ENCODE data around the gene FHOD3. TPM values are rescaled to one million over a fixed set of nuclear protein-coding genes. Genes with fewer than 3 reads are reported as not detected.

Gene FHOD3
- total RNA-seq, 4 donors from 2014 or later = 15.6 to 25.9 (median 21.6) TPM

- H3K36me3 ChIP-seq = no peaks in the 10 kb centered on the region
- no peak overlapping the region for H3K27ac ChIP-seq
- no peaks in the 10 kb centered on the region for H3K27me3 ChIP-seq
- no peaks in the 10 kb centered on the region for H3K4me1 ChIP-seq
- DNase-seq (ENCODE audit: low spot score in 2 of 2) = no peak
- no peak overlapping the region for H3K4me3 ChIP-seq
- H3K9me3 ChIP-seq = peaks cover 0 to 20% (median 0%) of the 10 kb centered on the region in 4 donors
- TF ChIP-seq, protein P1, sequence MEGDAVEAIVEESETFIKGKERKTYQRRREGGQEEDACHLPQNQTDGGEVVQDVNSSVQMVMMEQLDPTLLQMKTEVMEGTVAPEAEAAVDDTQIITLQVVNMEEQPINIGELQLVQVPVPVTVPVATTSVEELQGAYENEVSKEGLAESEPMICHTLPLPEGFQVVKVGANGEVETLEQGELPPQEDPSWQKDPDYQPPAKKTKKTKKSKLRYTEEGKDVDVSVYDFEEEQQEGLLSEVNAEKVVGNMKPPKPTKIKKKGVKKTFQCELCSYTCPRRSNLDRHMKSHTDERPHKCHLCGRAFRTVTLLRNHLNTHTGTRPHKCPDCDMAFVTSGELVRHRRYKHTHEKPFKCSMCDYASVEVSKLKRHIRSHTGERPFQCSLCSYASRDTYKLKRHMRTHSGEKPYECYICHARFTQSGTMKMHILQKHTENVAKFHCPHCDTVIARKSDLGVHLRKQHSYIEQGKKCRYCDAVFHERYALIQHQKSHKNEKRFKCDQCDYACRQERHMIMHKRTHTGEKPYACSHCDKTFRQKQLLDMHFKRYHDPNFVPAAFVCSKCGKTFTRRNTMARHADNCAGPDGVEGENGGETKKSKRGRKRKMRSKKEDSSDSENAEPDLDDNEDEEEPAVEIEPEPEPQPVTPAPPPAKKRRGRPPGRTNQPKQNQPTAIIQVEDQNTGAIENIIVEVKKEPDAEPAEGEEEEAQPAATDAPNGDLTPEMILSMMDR (IDR thresholded peaks at IDR 0.05) = no peak
- no peak for TF ChIP-seq POLR2A (IDR thresholded peaks at IDR 0.05)
- no peak for TF ChIP-seq EP300 (IDR thresholded peaks at IDR 0.05)
- WGBS, 2 donors = 90 to 93% methylated on average over 2 of the region's 2 CpGs
These were observed 18.7 kb downstream of the FHOD3 start for GRCh38 chr18:36316246-36316645.

GRCh38 chr18:36321658-36322407 lies 24.3 kb downstream of the FHOD3 start:
- WGBS, 2 donors = 69 to 75% methylated on average over 10 of the region's 10 CpGs
- no peak for DNase-seq (ENCODE audit: low spot score in 2 of 2)
- H3K27ac ChIP-seq = no peak overlapping the region
- no peaks in the 10 kb centered on the region for H3K27me3 ChIP-seq
- no peak for TF ChIP-seq EP300 (IDR thresholded peaks at IDR 0.05)
- no peak for TF ChIP-seq POLR2A (IDR thresholded peaks at IDR 0.05)
- TF ChIP-seq, protein P1 (IDR thresholded peaks at IDR 0.05) = no peak
- no peaks in the 10 kb centered on the region for H3K4me1 ChIP-seq
- H3K36me3 ChIP-seq = no peaks in the 10 kb centered on the region
- H3K9me3 ChIP-seq = peaks cover 0 to 20% (median 0%) of the 10 kb centered on the region in 4 donors
- no peak overlapping the region for H3K4me3 ChIP-seq

- H3K36me3 ChIP-seq = no peaks in the 10 kb centered on the region
- H3K4me3 ChIP-seq = no peak overlapping the region
- no peak for DNase-seq (ENCODE audit: low spot score in 2 of 2)
- H3K9me3 ChIP-seq = peaks cover 0 to 20% (median 0%) of the 10 kb centered on the region in 4 donors
- TF ChIP-seq POLR2A (IDR thresholded peaks at IDR 0.05) (no peak), EP300 (IDR thresholded peaks at IDR 0.05) (no peak)
- TF ChIP-seq, protein P1 (IDR thresholded peaks at IDR 0.05) = no peak
- H3K27me3 ChIP-seq = no peaks in the 10 kb centered on the region
- H3K4me1 ChIP-seq = no peaks in the 10 kb centered on the region
- H3K27ac ChIP-seq = no peak overlapping the region
- 67 to 100% methylated on average over 1 of the region's 1 CpG for WGBS, 2 donors
These were observed 24.9 kb downstream of the FHOD3 start for GRCh38 chr18:36322408-36322728.

DNA sequence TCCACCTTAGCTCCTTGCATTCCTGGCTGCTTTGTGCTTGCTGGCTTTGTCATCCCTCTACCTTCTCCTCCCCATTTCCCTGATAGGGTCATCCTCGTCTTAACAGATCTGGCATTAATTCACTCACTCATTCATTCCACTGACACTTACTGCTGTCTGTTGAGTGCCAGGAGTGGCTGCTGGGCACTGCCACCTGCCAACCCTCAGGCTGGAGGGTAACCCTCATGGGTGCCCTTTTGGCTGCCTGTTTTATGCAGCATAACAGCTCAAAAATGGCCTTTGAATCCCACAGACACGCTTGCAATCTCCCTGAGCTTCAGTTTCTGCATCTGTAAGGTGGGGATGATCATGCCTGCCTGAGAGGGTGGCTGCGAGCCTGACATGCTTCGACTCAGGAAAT lies 25.2 kb downstream of the FHOD3 start:
- Histone ChIP-seq H3K9me3 (peaks cover 0 to 20% (median 0%) of the 10 kb centered on the region in 4 donors), H3K27ac (no peak overlapping the region), H3K36me3 (no peaks in the 10 kb centered on the region), H3K4me1 (no peaks in the 10 kb centered on the region), H3K4me3 (no peak overlapping the region), H3K27me3 (no peaks in the 10 kb centered on the region)
- 73 to 87% methylated on average over 4 of the region's 4 CpGs for whole genome bisulfite sequencing, 2 donors
- TF ChIP-seq, protein P1 (IDR thresholded peaks at IDR 0.05) = no peak
- TF ChIP-seq EP300 (IDR thresholded peaks at IDR 0.05) (no peak), POLR2A (IDR thresholded peaks at IDR 0.05) (no peak)
- DNase-seq (ENCODE audit: low spot score in 2 of 2) = no peak

GRCh38 chr18:36323421-36323820 lies 25.9 kb downstream of the FHOD3 start:
- WGBS, 2 donors = 81 to 88% methylated on average over 1 of the region's 1 CpG
- peaks cover 0 to 13% (median 0%) of the 10 kb centered on the region in 4 donors for H3K9me3 ChIP-seq
- H3K27ac ChIP-seq = no peak overlapping the region
- H3K4me1 ChIP-seq = no peaks in the 10 kb centered on the region
- no peak for TF ChIP-seq EP300 (IDR thresholded peaks at IDR 0.05)
- TF ChIP-seq, protein P1 (IDR thresholded peaks at IDR 0.05) = no peak
- no peak for TF ChIP-seq POLR2A (IDR thresholded peaks at IDR 0.05)
- H3K27me3 ChIP-seq = no peaks in the 10 kb centered on the region
- DNase-seq (ENCODE audit: low spot score in 2 of 2) = no peak
- H3K4me3 ChIP-seq = no peak overlapping the region
- no peaks in the 10 kb centered on the region for H3K36me3 ChIP-seq
